Activated CD4-positive, alpha-beta T cell treated with anti-CD3 and anti-CD28 coated beads, Interleukin-2, amount 50 U/mL, for 4 hours (primary cell): ENCODE data around the gene DYSF.

Experiments used
- DNase-seq, 2 experiments: peaks; one replicate each; pipeline ENCODE4 v3.0.0-alpha.2; 2020

DYSF gene

DNA sequence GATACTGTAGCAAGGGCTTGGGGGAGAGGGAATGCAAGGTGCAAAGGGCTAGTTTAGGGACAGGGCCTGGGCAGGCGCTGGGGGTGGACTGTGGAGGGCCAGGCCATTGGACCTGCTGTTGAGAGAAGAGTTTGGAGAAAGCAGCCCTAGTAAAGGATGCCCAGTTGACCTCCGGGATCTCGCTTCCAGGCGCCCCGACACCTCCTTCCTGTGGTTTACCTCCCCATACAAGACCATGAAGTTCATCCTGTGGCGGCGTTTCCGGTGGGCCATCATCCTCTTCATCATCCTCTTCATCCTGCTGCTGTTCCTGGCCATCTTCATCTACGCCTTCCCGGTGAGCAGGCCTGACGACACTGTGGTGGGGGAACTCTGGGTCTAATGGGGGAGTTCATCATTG, 229.0 kb downstream of the DYSF start:
- DNase-seq: no peak

DNA sequence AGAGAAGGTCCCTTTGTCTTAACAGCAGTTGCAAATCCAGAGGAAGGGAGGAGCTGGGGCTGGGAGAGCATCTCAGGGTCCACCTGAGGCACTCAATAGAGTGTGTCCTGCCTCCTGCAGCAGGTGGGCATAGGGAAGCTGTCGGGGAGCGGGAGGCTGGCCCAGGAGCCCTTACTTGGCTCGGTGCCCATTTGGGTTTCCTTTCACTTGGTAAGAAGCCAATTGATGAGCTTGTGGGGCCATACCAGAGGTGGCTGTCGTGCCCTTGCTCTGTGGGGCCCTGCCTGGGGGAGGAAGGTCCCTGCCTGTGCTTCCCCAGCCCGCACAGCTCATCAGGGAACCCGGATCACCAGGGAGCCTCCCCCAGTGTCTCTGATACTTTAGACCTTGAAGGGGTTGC, 229.7 kb downstream of the DYSF start:
- no peak for DNase-seq

DNA sequence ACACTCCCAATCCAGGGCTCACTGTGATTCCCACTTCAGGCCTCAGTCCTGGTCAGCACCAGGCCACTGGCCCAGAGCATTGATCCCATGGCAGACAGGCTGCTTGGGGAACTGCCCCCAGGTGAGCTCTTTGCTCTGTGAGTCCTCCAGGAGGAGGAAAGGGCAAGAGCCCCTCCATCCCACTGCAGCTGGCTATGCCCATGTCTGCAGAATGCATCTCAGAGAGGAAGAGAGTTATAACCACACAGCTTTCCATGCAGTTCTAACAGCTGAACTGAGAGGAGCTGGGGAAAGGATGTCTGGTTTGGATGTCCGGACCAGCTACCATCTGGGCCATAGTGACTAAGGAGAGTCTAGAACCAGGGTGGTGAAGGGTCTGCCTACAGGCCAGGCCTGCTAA, 230.3 kb downstream of the DYSF start:
- no peak for DNase-seq

DNA sequence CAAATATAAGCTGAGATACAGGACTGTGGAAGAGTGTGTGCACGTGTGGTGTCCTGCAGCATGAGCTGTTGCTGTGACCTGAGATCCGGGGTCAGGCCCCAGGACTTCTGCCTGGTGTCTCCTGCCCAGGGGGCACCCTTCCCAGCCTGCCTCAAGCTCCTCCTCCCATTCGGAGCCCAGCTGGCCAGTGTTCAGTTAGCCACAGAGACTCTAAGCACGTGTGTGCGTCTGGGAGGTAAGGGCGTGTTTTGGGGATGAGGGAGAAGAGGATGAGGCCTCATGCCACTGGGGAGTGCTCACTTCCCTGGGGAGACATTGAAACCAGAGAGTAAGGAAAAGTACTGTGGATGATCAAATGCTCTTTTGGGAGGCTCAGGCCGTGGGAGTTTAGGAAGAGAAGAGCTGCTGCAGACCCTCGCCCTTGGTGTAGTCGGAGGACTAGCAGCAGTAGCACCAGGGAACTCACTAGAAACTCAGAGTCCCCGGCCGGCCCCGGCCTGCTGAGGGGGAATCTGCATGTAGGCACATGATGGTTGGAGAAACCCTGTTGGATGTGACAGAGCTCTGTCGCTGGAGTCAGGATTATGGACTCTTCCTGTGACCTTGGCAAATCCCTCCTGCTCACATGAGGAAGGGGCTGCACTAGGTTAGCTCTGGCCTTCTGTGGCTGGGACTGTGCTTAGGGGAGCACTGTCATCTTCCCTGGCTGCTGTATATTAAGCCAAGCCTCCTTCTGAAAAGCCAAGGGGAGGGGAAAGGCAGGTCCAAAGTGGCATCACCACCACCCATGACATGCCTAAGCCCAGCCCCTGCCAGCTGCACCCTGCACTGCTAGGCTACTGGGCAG, 231.1 kb downstream of the DYSF start:
- no peak for DNase-seq

DNA sequence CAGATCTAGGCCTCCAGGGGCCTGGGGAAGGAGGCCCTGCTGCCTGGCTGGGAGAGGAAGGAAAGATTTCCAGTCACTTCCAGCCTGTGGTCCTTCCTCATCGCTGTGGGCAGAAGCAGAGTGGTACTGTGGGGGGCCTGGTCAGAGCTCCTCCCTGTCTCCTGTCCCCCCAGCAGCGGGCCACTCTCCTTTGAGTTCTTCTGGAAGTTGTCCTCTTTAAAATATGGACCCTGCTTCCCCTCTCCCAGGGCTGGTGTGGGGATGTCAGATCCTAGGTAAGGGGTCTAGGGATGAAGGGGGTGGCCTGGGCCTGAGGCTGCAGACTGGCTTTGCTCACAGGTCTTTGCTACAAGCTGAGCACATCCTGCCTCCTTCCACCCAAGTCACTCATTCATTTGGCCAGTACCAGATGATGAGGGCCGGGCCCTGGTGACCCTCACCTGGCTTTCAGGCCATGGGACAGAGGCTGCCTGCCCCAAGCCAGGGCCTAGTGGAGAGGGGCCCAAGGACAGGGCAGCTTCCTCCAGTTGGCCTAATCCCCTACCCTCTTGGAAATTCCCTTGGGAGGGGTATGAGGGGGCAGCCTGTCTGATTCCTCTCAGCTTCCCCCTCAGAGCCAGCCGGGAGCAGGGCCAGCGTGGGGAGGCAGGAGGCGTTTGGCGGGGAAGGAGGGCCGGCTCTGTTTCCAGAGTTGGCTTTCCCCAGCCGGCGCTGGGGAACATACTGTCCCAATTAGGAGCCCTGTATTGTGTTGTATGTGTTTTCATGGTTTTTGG, 231.9 kb downstream of the DYSF start:
- no peak for DNase-seq

DNA sequence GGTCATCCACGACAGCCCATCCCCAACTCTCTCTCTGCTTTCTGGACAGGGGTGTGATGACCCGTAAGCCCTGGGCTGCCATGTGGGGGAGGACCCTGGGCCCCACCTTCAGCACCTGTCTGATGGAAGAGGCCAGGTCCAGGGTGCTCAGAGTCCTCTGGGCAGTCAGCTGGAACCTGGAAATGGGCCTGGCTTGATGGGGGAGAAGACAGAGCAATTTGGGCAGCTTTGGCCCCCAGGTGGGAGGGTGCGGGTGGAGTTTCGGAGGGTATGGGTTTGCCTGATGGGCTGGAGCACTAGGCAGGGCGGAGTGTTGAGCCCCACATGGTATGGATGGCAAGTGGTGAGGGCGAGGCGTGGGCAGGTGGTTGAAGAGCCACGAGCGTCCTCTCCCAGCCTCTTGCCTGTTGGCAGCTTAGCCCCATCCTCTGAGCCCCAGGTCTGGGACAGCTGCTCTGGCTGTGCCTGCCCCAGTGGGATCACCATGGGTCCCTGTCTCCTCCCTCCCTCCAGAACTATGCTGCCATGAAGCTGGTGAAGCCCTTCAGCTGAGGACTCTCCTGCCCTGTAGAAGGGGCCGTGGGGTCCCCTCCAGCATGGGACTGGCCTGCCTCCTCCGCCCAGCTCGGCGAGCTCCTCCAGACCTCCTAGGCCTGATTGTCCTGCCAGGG, 232.7 kb downstream of the DYSF start:
- no peak for DNase-seq

DNA sequence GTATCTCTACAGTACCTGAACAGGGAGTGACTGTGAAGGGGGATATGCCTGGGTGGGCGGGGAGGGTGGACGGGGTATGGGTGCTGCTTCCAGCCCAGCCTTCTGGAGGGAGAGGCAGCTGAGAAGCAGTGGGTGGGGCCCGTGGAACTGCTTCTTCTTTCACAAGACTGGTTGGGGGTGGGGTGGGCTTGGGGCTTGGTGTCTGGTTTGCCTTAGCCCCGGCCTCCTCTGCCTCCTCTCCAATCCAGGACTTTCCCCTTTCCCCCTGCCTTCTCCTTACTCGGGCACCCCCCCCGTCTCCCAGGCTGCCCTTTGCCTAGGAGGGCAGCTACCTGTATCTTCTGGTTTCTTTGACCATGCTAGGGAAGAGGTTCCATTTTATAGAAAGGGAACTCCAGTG, 233.4 kb downstream of the DYSF start:
- no peak for DNase-seq

DNA sequence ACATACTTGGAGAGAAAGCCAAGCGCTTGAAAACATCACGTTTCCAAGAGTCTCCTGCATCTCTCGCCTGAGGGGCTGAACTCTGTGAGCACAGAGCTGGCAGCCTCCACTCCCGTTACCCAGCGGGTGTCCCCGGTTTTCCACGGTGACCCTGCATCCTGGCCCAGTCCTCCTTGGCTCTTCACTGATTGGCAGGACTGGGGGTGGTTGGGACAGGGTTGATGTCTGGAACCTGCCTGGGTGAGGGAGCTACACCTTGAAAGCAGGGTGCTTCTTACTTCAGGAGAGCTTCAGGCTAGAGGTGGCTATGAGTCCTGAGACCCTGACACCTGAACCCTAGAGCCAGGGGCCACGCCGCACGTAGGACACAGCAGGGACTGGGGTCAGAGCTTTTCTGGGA, 234.1 kb downstream of the DYSF start:
- no peak for DNase-seq

DNA sequence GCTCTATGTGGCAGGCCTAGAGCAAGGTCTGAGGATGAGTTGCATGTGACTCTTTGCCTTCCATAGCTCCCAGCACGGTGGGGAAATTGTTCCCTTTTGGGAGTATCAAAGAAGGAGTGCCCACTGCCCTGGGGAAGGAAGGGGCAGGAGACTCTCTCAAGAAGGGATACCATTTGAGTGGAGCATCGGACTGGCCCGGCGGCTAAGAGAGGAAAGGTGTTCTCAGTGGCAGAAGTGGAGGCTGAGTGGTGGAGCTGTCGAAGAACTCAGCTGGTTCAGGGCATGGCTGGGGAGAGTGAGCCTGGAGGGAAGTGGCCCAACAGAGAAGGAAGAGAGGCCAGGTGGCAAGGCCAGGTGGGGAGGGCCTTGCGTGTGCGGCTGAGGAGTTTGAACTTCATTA, 235.2 kb downstream of the DYSF start:
- no peak for DNase-seq

DNA sequence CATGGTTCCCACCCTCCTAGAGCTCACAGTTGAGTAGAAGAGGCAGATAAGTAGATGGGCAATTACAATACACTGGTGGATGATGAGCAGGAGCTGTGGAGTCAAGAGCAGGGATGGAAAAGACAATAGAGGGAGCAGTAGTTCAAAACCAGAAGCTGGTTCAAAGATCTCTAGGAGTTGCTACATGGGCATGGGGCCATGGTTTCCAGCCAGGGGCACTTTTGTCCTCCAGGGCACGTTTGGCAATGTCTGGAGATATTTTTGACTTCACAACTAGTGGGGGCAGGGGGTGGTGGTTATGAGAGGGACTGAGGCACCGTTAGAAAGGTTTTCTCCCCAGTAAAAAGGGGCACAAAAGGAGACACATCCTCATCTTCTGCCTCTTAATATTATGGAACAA, 236.0 kb downstream of the DYSF start:
- DNase-seq: no peak

DNA sequence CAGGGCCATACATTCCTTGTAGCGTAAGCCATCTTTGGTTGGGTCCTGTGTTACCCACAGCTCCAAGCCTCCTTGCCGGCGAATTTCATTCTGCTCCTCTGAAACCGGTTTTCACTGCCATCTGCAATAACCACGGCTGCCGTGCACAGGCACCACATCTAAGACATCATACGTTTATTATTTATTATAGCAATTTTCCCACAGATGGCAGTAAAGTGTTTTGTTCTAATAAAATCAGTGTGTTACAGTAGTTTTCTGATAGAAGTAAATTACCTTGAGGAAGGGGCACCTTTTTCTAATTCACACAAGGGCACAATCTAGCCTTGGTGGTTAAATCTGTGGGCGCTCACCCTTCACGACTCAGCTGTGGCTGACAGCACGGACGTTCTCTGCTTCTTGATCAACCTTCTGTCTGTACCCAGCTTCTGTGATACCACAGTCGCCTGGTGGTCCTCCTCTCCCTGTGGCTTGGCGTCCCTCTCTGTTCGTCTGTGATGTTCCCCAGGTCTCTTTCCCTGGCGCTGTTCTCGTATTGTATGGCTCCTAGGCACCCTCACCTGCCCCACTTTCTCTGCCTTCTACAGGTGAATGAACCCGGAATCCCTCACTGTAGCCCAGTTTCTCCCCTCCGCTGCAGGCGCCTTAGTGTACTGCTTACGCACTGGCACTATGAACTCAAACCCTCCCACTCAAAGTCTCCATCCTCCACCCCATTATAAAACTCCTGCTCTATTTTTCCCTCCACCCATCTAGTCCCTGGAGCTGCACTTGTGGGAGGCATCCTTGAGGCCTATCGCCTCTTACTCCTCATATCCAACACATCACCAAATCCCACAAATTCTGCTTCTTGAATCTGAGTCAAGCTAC, 236.8 kb downstream of the DYSF start:
- no peak for DNase-seq

DNA sequence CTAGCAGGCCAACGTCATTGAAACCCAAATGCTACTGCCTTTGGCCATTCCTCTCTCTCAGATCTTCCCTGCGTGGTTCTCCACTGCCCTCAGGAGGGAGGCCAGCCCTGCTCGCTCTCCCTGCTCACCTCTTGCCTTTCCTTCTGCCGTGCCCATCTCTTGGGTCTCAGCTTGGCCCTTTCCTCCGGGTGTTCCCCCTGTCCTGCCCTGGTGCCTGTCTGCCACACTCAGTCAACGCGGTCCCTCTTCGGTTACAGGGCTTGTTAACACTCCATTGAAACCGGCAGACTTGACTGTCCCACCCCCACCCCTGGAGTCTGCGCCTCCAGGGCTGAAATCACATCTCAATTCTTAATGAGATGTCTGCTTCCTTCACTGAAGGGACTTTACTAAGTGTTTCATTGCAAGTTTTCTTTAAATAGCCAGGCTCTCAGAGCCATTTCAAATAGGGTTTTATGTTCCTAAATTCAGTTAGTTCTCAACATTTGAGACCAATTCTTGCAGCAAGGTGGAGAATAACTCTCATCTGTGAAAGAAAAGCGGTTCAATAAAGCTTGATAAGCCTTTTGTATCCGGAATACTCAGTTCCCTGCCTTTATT, 237.6 kb downstream of the DYSF start:
- DNase-seq: no peak

DNA sequence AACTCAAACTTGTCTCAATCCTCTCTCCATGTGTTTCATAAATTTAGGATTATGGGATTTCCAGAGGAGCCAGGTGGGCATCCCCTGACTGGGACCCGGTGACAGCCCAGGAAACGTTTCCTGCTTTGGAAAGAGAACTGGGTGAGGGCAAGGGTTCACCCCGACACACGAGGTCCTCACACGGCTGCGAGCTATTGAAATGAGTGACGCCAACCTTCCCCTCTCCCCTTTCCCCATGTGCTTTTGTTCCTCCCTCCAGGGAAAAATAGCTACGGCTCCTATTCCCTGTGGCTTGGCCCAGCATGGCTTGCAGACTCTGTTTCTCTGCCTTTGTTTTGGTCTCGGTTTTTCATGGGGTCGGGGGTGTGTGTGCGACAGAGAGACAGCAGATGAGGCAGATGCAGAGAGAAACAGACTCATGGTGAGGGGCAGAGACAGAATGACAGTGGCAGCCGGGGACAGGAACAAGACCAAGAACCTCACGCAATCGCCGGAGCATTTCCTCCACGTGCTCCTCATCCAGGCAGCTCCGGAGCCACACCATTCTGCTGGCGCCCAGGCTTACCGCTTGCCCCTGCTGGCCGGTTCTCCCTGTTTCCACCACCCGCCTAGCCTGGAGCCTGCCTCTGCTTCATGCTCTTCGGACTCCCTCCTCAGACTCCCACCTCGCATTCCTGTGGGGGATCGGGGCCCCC, 238.5 kb downstream of the DYSF start:
- DNase-seq: no peak

DNA sequence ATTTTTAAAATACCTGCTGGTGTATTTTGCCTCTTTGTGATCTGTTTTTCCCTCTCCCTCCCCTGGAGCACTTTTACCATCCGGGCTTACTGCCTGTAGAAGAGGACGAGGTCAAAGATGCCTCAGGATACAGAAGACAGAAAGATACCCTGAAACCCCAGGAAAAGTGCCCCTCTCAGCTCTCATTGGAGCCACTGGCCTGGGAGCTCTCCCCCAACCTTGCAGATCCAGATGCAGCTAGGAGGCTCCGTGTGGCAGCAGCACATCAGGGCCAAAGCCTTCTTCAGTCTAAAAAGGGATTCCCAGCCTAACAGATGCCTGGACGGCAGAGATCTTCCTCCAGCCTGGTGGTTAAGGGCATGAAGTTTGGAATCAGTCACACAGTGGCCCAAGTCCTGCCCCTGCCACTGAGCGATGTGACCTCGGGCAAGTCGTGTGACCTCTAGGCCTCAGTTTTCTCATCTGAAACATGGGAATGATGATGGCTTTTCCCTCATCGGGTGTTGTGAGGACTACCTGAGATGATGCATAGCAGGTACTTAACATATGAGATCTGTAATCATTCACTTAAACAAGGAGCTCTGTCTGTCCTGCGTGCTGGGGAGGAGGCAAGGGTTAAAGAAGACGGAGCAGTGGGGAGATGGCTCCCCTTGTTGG, 239.4 kb downstream of the DYSF start:
- no peak for DNase-seq

DNA sequence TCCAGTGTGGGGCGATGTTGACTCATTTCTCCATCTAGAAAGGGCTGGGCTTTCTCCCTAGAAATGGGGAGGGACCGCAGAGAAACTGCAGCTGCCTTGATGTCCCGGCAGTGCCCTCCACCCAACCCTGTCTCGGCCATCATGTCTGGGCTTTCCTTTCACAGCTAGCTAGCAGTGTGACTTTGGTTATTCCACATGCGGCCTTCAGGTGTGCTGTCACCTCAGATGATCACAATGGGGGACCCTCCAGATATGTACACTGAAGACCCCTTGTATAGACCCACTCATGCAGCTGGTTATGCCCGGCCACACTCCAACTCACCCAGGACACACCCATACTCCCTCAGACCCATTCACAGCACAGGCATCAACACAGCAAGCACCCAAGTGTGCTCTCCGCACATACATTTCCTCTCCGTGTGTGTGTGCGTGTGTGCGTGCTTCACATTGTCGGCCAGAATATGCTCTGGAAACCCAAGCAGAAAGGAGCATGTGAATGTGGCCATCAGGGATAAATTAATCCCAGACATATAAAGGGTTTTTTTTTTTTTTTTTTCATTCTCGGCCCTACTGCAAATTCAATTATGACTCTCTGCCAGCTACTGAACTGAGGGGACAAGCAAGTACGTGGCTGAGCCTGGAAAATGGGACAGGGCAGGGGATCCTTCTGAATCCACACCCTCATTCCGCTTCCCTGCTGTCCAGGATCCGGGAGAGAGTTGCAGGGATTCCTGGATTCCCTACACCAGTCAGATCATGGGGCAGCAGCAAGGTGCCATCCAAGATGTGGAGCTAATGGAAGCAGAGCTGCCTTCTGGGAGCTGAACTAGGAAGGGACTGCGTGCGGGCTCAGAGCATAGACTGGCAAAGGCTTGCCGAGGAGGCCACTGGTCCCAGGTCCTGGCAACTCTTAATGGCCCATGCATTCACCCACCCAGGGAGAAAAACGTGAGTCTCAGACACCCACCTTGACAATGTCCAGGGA, 240.2 kb downstream of the DYSF start:
- no peak for DNase-seq

DNA sequence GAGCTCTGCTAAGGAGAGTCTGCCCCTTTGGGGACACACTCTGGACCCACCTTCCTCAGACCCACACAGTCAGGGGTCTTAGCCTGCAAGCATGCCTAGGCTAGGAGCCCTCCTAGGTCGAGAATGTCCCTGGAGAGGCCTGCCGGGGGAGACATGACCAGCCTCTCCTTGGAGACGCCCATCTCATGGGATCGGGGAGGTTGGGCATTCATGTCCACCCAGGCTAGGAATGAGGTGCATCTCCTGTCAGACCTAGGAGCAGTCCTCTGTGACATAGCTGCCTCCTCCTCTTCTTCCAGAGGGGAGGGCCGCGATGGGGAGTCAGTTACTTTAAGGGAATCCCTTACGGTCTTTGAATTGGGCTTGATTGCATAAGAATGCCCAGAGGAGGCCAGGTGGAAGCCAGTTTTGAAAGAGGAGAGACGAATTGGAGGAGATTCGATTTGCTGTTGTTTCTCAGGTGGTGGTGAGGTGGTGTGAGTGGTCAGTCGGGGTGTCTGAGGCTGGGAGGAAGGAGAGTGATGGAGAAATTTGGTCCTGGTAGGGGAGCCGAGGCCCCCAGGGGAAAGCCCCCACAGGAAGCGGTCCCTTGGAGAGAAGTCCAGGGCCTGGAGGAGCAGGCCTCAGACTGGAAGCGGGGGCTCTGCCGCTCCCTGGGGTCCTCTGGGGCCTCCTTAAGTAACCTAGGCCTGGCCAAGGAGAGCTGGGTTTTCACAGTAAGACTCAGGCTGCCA, 241.3 kb downstream of the DYSF start:
- DNase-seq: no peak

DNA sequence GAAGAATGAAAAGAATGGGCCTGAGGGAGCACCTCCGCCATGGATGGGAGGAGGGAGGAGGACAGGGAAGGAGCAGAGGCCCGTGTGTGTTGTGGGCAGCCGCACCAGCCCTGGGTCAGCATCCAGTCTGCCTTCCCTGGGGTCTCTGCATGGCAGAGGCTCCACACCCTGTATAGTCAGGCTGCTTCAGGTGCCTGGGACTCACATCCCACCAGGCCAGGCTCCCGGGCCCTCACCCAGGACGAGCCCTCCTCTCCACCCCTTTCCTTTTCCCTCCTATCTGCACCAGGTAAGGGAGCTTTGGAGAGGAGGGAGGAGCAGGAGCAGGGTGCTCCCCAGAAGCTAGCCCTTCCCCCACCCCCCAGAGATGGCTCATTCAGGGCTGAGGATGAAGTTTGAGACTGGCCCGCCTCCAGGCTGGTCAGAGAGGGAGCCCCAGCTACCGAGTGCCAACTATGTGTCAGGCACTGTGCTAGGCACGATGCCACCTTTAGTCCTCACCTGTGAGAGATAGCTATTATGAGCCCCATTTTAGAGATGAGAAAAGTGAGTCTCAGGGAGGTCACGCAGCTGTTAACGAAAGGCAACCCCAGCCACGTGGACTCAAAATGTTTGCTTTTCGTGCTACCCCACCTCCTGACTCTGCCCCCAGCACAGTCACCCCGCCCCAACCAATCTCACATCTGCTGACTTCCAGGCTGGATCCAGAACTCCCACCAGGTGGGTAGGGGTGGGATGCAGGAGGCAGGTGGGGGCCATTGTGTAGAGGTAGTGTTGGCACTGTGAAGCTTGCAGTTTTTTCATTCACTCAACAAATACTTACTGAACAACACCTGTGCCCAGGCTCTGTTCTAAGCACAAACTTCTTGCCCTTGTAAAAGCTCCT, 242.1 kb downstream of the DYSF start:
- no peak for DNase-seq

DNA sequence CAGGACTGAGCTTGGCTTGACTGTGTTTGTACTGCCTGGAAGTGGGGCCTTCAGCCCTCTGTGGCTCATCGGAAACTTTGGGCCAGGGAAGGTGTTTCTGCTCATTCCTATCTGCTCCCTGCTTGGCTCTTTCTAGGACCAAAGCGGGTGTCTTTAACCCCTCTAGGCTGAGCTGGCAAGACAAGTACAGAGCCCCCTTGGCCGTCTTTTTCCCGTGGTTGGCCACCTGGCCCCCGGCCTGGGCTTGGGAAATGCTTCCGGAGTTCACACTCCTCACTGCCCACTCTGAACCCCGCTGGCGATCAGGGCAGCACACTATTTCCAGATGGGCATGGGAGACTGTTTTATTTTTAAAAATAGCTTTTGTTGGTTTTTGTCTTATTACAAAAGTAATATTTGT, 243.0 kb downstream of the DYSF start:
- no peak for DNase-seq
